ENCODE measurements around the gene GAGE2A. TPM values are rescaled to one million over a fixed set of nuclear protein-coding genes. Genes with fewer than 3 reads are reported as not detected.

GAGE2A gene
- total and polyA plus RNA-seq, 2 of the 13 experiments (the other 11 are each of a cell fraction or from before 2014, with no cell fraction given) = not detected

GRCh38 chrX:49610718-49611310 lies 21.5 kb downstream of the GAGE2A start (continued):
- TF ChIP-seq FIP1L1 (IDR thresholded peaks at IDR 0.05; ENCODE audit: borderline replicate concordance, insufficient read depth, low read depth, low read length) = no peak
- no peak for TF ChIP-seq PAX8 (CRISPR knock-in tag; IDR thresholded peaks at IDR 0.05; ENCODE audit: borderline replicate concordance)
- TF ChIP-seq PITX1 (CRISPR knock-in tag; IDR thresholded peaks at IDR 0.05) = peak; percentile 91
- no peak for TF ChIP-seq CENPT (CRISPR knock-in tag; IDR thresholded peaks at IDR 0.05; ENCODE audit: low read depth)
- TF ChIP-seq NFKB2 (CRISPR knock-in tag; IDR thresholded peaks at IDR 0.05; ENCODE audit: borderline replicate concordance) = no peak
- peak; percentile 83; the same call in 1 of the 2 replicates for TF ChIP-seq AHDC1 (CRISPR knock-in tag; IDR thresholded peaks at IDR 0.05; ENCODE audit: borderline replicate concordance)
- TF ChIP-seq FOXJ3 (CRISPR knock-in tag; IDR thresholded peaks at IDR 0.05; ENCODE audit: borderline replicate concordance) = peak; percentile 44; the same call in 1 of the 2 replicates
- peak; percentile 11; the same call in 1 of the 2 replicates for TF ChIP-seq TFAP4 (IDR thresholded peaks at IDR 0.05; ENCODE audit: borderline replicate concordance, low read depth)
- TF ChIP-seq MEIS2 (CRISPR knock-in tag; IDR thresholded peaks at IDR 0.05) = 0 out of 2 replicates have a peak, but pooled peaks have one; percentile 22
- no peak for TF ChIP-seq MYPOP (CRISPR knock-in tag; IDR thresholded peaks at IDR 0.05)
- TF ChIP-seq CBX5 (CRISPR knock-in tag; IDR thresholded peaks at IDR 0.05; ENCODE audit: borderline replicate concordance) = no peak
- TF ChIP-seq MLX (CRISPR knock-in tag; IDR thresholded peaks at IDR 0.05) = peak; percentile 58; the same call in 1 of the 2 replicates
- no peak for TF ChIP-seq PCBP1 (IDR thresholded peaks at IDR 0.05; ENCODE audit: borderline replicate concordance, low read depth, low read length)
- TF ChIP-seq ZNF780A (CRISPR knock-in tag; IDR thresholded peaks at IDR 0.05) = no peak
- no peak for TF ChIP-seq MBD4 (IDR thresholded peaks at IDR 0.05; ENCODE audit: borderline replicate concordance, low read length)
- 0 out of 2 replicates have a peak, but pooled peaks have one; percentile 13 for TF ChIP-seq SAP130 (CRISPR knock-in tag; IDR thresholded peaks at IDR 0.05; ENCODE audit: low read depth)
- no peak for TF ChIP-seq ZNF224 (CRISPR knock-in tag; IDR thresholded peaks at IDR 0.05)
- TF ChIP-seq HOXA7 (CRISPR knock-in tag; IDR thresholded peaks at IDR 0.05) = no peak
- TF ChIP-seq ONECUT2 (CRISPR knock-in tag; IDR thresholded peaks at IDR 0.05) = no peak
- no peak for TF ChIP-seq ZBTB33 (CRISPR knock-in tag; IDR thresholded peaks at IDR 0.05)
